Subcutaneous adipose tissue (tissue), 4 donors: Measurements from ENCODE around the gene SND1. TPM values are rescaled to one million over a fixed set of nuclear protein-coding genes. Genes with fewer than 3 reads are reported as not detected.

ENCODE experiments used
- CTCF ChIP-seq: fragments of 450-650 bp; IDR thresholded peaks from one replicate; pipeline ENCODE4 v1.5.1; 2016; ENCODE audit warnings: low read depth, mild to moderate bottlenecking, control low read depth, antibody characterized with exemption, moderate library complexity
- total RNA-seq, 4 donors: library from RNA; depleted of rRNA; stranded (reverse); fragments of >200 nt; gene quantifications; one replicate each; pipeline ENCODE4 v1.1.0, GENCODE V29; 2016

The SND1 gene
- total RNA-seq, 4 donors from 2014 or later = 73.9 to 98.3 (median 88.9) TPM

- no peak for TF ChIP-seq CTCF
Observed at GRCh38 chr7:128010391-128011127, 358.6 kb downstream of the SND1 start.

- TF ChIP-seq CTCF = no peak
Observed at GRCh38 chr7:128011131-128011661, 359.2 kb downstream of the SND1 start.

- no peak for TF ChIP-seq CTCF
Observed at GRCh38 chr7:128014811-128015210, 362.8 kb downstream of the SND1 start.

- TF ChIP-seq CTCF = no peak
Observed at GRCh38 chr7:128017460-128017859, 365.5 kb downstream of the SND1 start.

- no peak for TF ChIP-seq CTCF
Observed at GRCh38 chr7:128017862-128018845, 366.2 kb downstream of the SND1 start.

- TF ChIP-seq CTCF = no peak
Observed at GRCh38 chr7:128019288-128019687, 367.3 kb downstream of the SND1 start.

GRCh38 chr7:128020159-128020558 is 368.2 kb downstream of the SND1 start:
- TF ChIP-seq CTCF = no peak
